CD14-positive monocyte (primary cell): ENCODE results near the gene DIDO1. TPM values are rescaled to one million over a fixed set of nuclear protein-coding genes. Genes with fewer than 3 reads are reported as not detected.
A peak's percentile ranks its signal among the peaks of the same experiment; 100 is the strongest.
"Not testable (repeated sequence)": the region's sequence is repeated elsewhere in the genome, so short reads cannot be mapped to it uniquely, and the experiment has no call there.

Experiments
- DNase-seq, 3 donors: peaks; one replicate each; pipeline ENCODE4 v3.0.0-alpha.2; 2011 to 2022
- H2AFZ ChIP-seq: 2 replicates; pipeline ENCODE4 v1.6.0; 2012; ENCODE audit warnings: mild to moderate bottlenecking, low read depth, low read length, inconsistent platforms; ENCODE audit not compliant: insufficient read depth, poor library complexity, severe bottlenecking
- H3K27ac ChIP-seq, 2 donors: 1 replicate in 1 of 2; 2 replicates in 1 of 2; pipeline ENCODE4 v1.5.1; 2012 to 2013; ENCODE audit warnings: low read length in 2 of 2, control low read depth in 1 of 2, inconsistent platforms in 1 of 2, low read depth in 1 of 2, mild to moderate bottlenecking in 1 of 2
- H3K27me3 ChIP-seq, 2 donors: one replicate each; pipeline versions ENCODE4 v1.6.0 to v1.6.1; 2011 to 2013; ENCODE audit warnings: low read length in 2 of 2; ENCODE audit not compliant: control insufficient read depth in 2 of 2, insufficient read depth in 2 of 2
- H3K36me3 ChIP-seq, 2 donors: replicated peaks in 1 of 2; 1 replicate in 1 of 2; 2 replicates in 1 of 2; pipeline versions ENCODE4 v1.5.1 to v1.6.1; 2012 to 2013; ENCODE audit warnings: low read length in 2 of 2, control low read depth in 1 of 2, inconsistent platforms in 1 of 2, mild to moderate bottlenecking in 1 of 2; ENCODE audit not compliant: insufficient read depth in 2 of 2, control insufficient read depth in 1 of 2
- H3K4me1 ChIP-seq, 2 donors: 1 replicate in 1 of 2; 2 replicates in 1 of 2; pipeline versions ENCODE4 v1.5.1 to v1.6.1; 2012 to 2013; ENCODE audit warnings: low read length in 2 of 2, control low read depth in 1 of 2, inconsistent platforms in 1 of 2, mild to moderate bottlenecking in 1 of 2, moderate library complexity in 1 of 2; ENCODE audit not compliant: insufficient read depth in 2 of 2, control insufficient read depth in 1 of 2
- H3K4me2 ChIP-seq: replicated peaks from 2 replicates; pipeline ENCODE3; 2012; ENCODE audit warnings: low read length, moderate library complexity, mild to moderate bottlenecking; ENCODE audit not compliant: poor library complexity, severe bottlenecking; ENCODE audit errors: extremely low read depth
- H3K4me3 ChIP-seq, 3 experiments: fragments of 200-600 bp in 1 of 3; sonication (generic) in 1 of 3; replicated peaks in 1 of 3; 1 replicate in 2 of 3; 2 replicates in 1 of 3; pipeline ENCODE4 v1.5.1; 2011 to 2013; ENCODE audit warnings: low read length in 3 of 3, mild to moderate bottlenecking in 3 of 3, control low read depth in 2 of 3, low read depth in 2 of 3, inconsistent platforms in 1 of 3, moderate library complexity in 1 of 3
- H3K79me2 ChIP-seq: 2 replicates; pipeline ENCODE4 v1.6.0; 2012; ENCODE audit warnings: mild to moderate bottlenecking, control low read depth, inconsistent platforms, low read length, moderate library complexity; ENCODE audit not compliant: insufficient read depth
- H3K9ac ChIP-seq: 2 replicates; pipeline ENCODE4 v1.6.0; 2017; ENCODE audit warnings: low read length, mild to moderate bottlenecking; ENCODE audit not compliant: insufficient read depth, poor library complexity, severe bottlenecking
- H3K9me3 ChIP-seq, 2 donors: replicated peaks in 1 of 2; 1 replicate in 1 of 2; 2 replicates in 1 of 2; pipeline versions ENCODE4 v1.5.1 to v1.6.1; 2012 to 2013; ENCODE audit warnings: low read length in 2 of 2, control low read depth in 1 of 2; ENCODE audit not compliant: control insufficient read depth in 1 of 2, insufficient read depth in 1 of 2
- H4K20me1 ChIP-seq: 2 replicates; pipeline ENCODE4 v1.6.0; 2012; ENCODE audit warnings: mild to moderate bottlenecking, low read length, control low read depth, moderate library complexity; ENCODE audit not compliant: insufficient read depth
- H3K27ac Mint-ChIP-seq, 7 donors: one replicate each; pipeline ENCODE4 v1.8.0; 2020; ENCODE audit warnings: mild to moderate bottlenecking in 7 of 7, mixed read lengths in 7 of 7, moderate library complexity in 6 of 7, inconsistent platforms in 2 of 7
- H3K27me3 Mint-ChIP-seq, 3 donors: one replicate each; pipeline ENCODE4 v1.8.0; 2021 to 2022; ENCODE audit warnings: low read depth in 3 of 3, mild to moderate bottlenecking in 3 of 3, mixed read lengths in 3 of 3, moderate library complexity in 3 of 3, inconsistent platforms in 1 of 3
- H3K36me3 Mint-ChIP-seq, 2 donors: one replicate each; pipeline ENCODE4 v1.8.0; 2020; ENCODE audit warnings: mixed read lengths in 2 of 2, inconsistent platforms in 1 of 2, mild to moderate bottlenecking in 1 of 2
- H3K4me1 Mint-ChIP-seq: one replicate; pipeline ENCODE4 v1.8.0; 2020; ENCODE audit warnings: mild to moderate bottlenecking, mixed read lengths
- H3K4me3 Mint-ChIP-seq, 2 donors: one replicate each; pipeline ENCODE4 v1.8.0; 2020; ENCODE audit warnings: mild to moderate bottlenecking in 2 of 2, mixed read lengths in 2 of 2, moderate library complexity in 1 of 2
- H3K9me3 Mint-ChIP-seq, 7 donors: one replicate each; pipeline ENCODE4 v1.8.0; 2020 to 2022; ENCODE audit warnings: mixed read lengths in 7 of 7, mild to moderate bottlenecking in 6 of 7, moderate library complexity in 6 of 7, inconsistent platforms in 2 of 7
- CTCF ChIP-seq: fragments of 200-600 bp; IDR thresholded peaks from one replicate; pipeline ENCODE4 v1.8.0; 2022; ENCODE audit warnings: antibody characterized with exemption, mild to moderate bottlenecking
- WGBS: methylation state at CpG from one replicate; pipeline ENCODE4 v1.1.5; 2013; ENCODE audit warnings: missing lambda C conversion rate; ENCODE audit not compliant: insufficient coverage; 5-methylcytosine and 5-hydroxymethylcytosine counted together
- intact Hi-C, 2 donors: fragments of 100-400 bp; cut with micrococcal nuclease; formaldehyde crosslinking; loops; one replicate each; pipeline versions ENCODE4 v1.15.0 to v1.15.1; 2023
- polyA plus RNA-seq, 3 donors: library from polyadenylated mRNA; depleted of rRNA in 1 of 3; unstranded in 2 of 3; stranded (reverse) in 1 of 3; fragments of 300-500 nt in 2 of 3; fragments of >200 nt in 1 of 3; fragmentation: Illumina TruSeq in 2 of 3; gene quantifications; 1 replicate in 2 of 3; 2 replicates in 1 of 3; pipeline ENCODE4 v1.2.3, GENCODE V29; 2012 to 2021

Gene DIDO1
- polyA plus RNA-seq, 3 donors: 8.5 to 23.8 (median 12.9) TPM

DNA sequence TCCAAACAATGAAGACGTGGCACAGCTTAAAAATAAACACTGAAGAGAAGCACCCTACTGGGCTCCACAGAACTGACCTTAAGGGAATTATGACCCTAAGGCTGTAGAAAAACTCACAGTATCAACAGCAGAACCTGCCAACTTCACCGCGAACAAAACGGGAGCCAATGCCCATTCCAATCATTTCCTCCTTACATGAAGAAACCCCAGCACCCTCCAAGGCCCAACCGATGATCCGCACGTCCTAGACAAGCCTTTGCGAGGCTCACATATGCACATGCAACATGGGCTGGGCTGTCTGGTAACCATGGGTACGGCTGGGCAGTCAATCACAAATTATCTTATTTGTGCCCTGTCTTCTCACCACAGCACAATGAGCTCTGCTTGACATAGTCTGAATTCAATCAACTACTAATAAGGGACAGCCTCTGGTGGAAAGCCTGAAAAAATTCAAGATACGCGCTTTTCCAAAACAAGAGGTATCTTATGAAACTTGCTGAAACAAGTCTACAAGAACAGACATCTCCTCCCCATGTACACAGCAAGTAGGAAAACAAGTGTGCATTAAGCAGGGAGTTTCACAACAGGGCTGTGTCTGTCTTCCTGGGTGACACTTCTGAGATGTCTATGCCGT is 1.7 kb downstream of the DIDO1 start:
- no peaks in the 10 kb centered on the region for H3K36me3 Mint-ChIP-seq
- H3K9ac ChIP-seq: peak overlapping the region; percentile 96
- H3K27ac ChIP-seq: peak overlapping the region in 1 of 2 donors; percentile 94
- H2AFZ ChIP-seq: no peak overlapping the region
- no peak for TF ChIP-seq CTCF
- H3K4me3 Mint-ChIP-seq: peak overlapping the region; percentile 96 to 97
- intact Hi-C loops: loop anchor here (2.0 to 10.0 kb wide), 2 partner anchors 14 to 130 kb away; partner anchors contain the start of genes GID8 (in 1 of the 2) and MRGBP (in 1 of the 2)
- peak overlapping the region; percentile 84 to 91 (median 88) for H3K4me3 ChIP-seq
- peaks cover 99% of the 10 kb centered on the region for H3K79me2 ChIP-seq
- H3K27ac Mint-ChIP-seq: peak overlapping the region; percentile 91 to 96 (median 95)
- WGBS: 56% methylated on average over 7 of the region's 12 CpGs
- peaks cover 61% of the 10 kb centered on the region for H3K4me1 Mint-ChIP-seq
- peaks cover 0 to 2% (median 0%) of the 10 kb centered on the region in 7 donors for H3K9me3 Mint-ChIP-seq
- no peaks in the 10 kb centered on the region for H3K9me3 ChIP-seq
- H3K27me3 Mint-ChIP-seq: no peaks in the 10 kb centered on the region
- H4K20me1 ChIP-seq: peaks cover 76% of the 10 kb centered on the region
- peaks cover 54 to 79% of the 10 kb centered on the region in 2 donors for H3K4me1 ChIP-seq
- peak overlapping the region; percentile 90 for H3K4me2 ChIP-seq
- DNase-seq: peak in 2 of 3 donors; percentile 30 to 50
- no peaks in the 10 kb centered on the region for H3K27me3 ChIP-seq
- H3K36me3 ChIP-seq: no peaks in the 10 kb centered on the region

- no peaks in the 10 kb centered on the region for H3K36me3 ChIP-seq
- no peak for DNase-seq
- no peak overlapping the region for H2AFZ ChIP-seq
- Mint-ChIP-seq H3K27me3 (no peaks in the 10 kb centered on the region), H3K36me3 (no peaks in the 10 kb centered on the region), H3K4me3 (peak overlapping the region; percentile 96 to 97), H3K4me1 (peaks cover 67% of the 10 kb centered on the region), H3K9me3 (peaks cover 0 to 2% (median 0%) of the 10 kb centered on the region in 7 donors), H3K27ac (peak overlapping the region in 6 of 7 donors; percentile 15 to 96 (median 44))
- intact Hi-C loops: loop anchor here (2.0 to 10.0 kb wide), 2 partner anchors 15 to 129 kb away; partner anchors contain the start of genes GID8 (in 1 of the 2) and MRGBP (in 1 of the 2)
- H3K9me3 ChIP-seq: no peaks in the 10 kb centered on the region
- H4K20me1 ChIP-seq: peaks cover 83% of the 10 kb centered on the region
- TF ChIP-seq CTCF: no peak
- H3K27me3 ChIP-seq: no peaks in the 10 kb centered on the region
- peak overlapping the region in 1 of 3 experiments; percentile 84 for H3K4me3 ChIP-seq
- H3K4me1 ChIP-seq: peaks cover 59 to 86% of the 10 kb centered on the region in 2 donors
- H3K79me2 ChIP-seq: peaks cover 100% of the 10 kb centered on the region
- H3K27ac ChIP-seq: peak overlapping the region in 1 of 2 donors; percentile 94
- peak overlapping the region; percentile 90 for H3K4me2 ChIP-seq
- no CpG with 5 or more reads among the region's 7 CpGs for WGBS
- no peak overlapping the region for H3K9ac ChIP-seq
These were observed 2.5 kb downstream of the DIDO1 start for GRCh38 chr20:62923669-62924441.

- H3K36me3 Mint-ChIP-seq, H3K9ac ChIP-seq: not testable (repeated sequence)
These were observed 3.1 kb downstream of the DIDO1 start for GRCh38 chr20:62923059-62923668.

More at GRCh38 chr20:62923059-62923668, 3.1 kb downstream of the DIDO1 start:
- not testable (repeated sequence) for DNase-seq, H3K9me3 ChIP-seq, H3K4me3 ChIP-seq, H3K36me3 ChIP-seq, H3K9me3 Mint-ChIP-seq, H3K27me3 Mint-ChIP-seq, H3K27me3 ChIP-seq, H3K4me3 Mint-ChIP-seq, H3K4me2 ChIP-seq, H2AFZ ChIP-seq
- H4K20me1 ChIP-seq: peaks cover 90% of the 10 kb centered on the region
- WGBS: 89% methylated on average over 6 of the region's 17 CpGs
- H3K79me2 ChIP-seq: peaks cover 100% of the 10 kb centered on the region
- H3K4me1 Mint-ChIP-seq: peaks cover 69% of the 10 kb centered on the region
- peaks cover 56 to 87% of the 10 kb centered on the region in 2 donors for H3K4me1 ChIP-seq
- H3K27ac ChIP-seq: peak overlapping the region in 1 of 2 donors; percentile 44
- peak overlapping the region in 5 of 7 donors; percentile 31 to 82 (median 41) for H3K27ac Mint-ChIP-seq
- intact Hi-C loops: loop anchor here in 1 of 2 donors (10.0 kb wide), 1 partner anchor 128 kb away; the partner anchor contains the start of gene MRGBP
